ENCODE measurements around the gene ZBTB20. TPM values are rescaled to one million over a fixed set of nuclear protein-coding genes. Genes with fewer than 3 reads are reported as not detected.

Gene ZBTB20
- polyA plus RNA-seq, 3 donors: 1.3 to 3.2 (median 2.0) TPM

- H3K9ac ChIP-seq (ENCODE audit: insufficient read depth, low read length, poor library complexity, severe bottlenecking): no peak overlapping the region
- Mint-ChIP-seq H3K36me3 (peaks cover 4 to 7% of the 10 kb centered on the region in 2 donors), H3K9me3 (peaks cover 0 to 2% (median 0%) of the 10 kb centered on the region in 7 donors), H3K27ac (no peak overlapping the region), H3K4me1 (no peaks in the 10 kb centered on the region), H3K4me3 (no peak overlapping the region), H3K27me3 (ENCODE audit: low read depth in 3 of 3) (no peaks in the 10 kb centered on the region)
- TF ChIP-seq, protein P1, sequence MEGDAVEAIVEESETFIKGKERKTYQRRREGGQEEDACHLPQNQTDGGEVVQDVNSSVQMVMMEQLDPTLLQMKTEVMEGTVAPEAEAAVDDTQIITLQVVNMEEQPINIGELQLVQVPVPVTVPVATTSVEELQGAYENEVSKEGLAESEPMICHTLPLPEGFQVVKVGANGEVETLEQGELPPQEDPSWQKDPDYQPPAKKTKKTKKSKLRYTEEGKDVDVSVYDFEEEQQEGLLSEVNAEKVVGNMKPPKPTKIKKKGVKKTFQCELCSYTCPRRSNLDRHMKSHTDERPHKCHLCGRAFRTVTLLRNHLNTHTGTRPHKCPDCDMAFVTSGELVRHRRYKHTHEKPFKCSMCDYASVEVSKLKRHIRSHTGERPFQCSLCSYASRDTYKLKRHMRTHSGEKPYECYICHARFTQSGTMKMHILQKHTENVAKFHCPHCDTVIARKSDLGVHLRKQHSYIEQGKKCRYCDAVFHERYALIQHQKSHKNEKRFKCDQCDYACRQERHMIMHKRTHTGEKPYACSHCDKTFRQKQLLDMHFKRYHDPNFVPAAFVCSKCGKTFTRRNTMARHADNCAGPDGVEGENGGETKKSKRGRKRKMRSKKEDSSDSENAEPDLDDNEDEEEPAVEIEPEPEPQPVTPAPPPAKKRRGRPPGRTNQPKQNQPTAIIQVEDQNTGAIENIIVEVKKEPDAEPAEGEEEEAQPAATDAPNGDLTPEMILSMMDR (IDR thresholded peaks at IDR 0.05): no peak
- no peak overlapping the region for H3K4me2 ChIP-seq (replicated peaks; ENCODE audit: extremely low read depth, low read length, poor library complexity, severe bottlenecking)
- no peaks in the 10 kb centered on the region for H3K9me3 ChIP-seq (replicated peaks in 1 of 2; ENCODE audit: control insufficient read depth in 1 of 2, insufficient read depth in 1 of 2, low read length in 2 of 2)
- no peaks in the 10 kb centered on the region for H3K27me3 ChIP-seq (ENCODE audit: control insufficient read depth in 2 of 2, insufficient read depth in 2 of 2, low read length in 2 of 2)
- DNase-seq: no peak
- H3K4me1 ChIP-seq (ENCODE audit: control insufficient read depth in 1 of 2, insufficient read depth in 2 of 2, low read length in 2 of 2): no peaks in the 10 kb centered on the region
- no peaks in the 10 kb centered on the region for H3K79me2 ChIP-seq (ENCODE audit: insufficient read depth, low read length)
- no peak overlapping the region for H3K27ac ChIP-seq (ENCODE audit: low read depth in 1 of 2, low read length in 2 of 2)
- no peaks in the 10 kb centered on the region for H3K36me3 ChIP-seq (replicated peaks in 1 of 2; ENCODE audit: control insufficient read depth in 1 of 2, insufficient read depth in 2 of 2, low read length in 2 of 2)
- no peak overlapping the region for H3K4me3 ChIP-seq (replicated peaks in 1 of 3; ENCODE audit: low read depth in 2 of 3, low read length in 3 of 3)
- intact Hi-C loops (cut with micrococcal nuclease): no loop called here
- WGBS (ENCODE audit: insufficient coverage): 100% methylated on average over 1 of the region's 4 CpGs
- H4K20me1 ChIP-seq (ENCODE audit: insufficient read depth, low read length): no peaks in the 10 kb centered on the region
- H2AFZ ChIP-seq (ENCODE audit: insufficient read depth, low read depth, low read length, poor library complexity, severe bottlenecking): no peak overlapping the region
Observed at GRCh38 chr3:114333180-114333922, 813.7 kb downstream of the ZBTB20 start.

DNA sequence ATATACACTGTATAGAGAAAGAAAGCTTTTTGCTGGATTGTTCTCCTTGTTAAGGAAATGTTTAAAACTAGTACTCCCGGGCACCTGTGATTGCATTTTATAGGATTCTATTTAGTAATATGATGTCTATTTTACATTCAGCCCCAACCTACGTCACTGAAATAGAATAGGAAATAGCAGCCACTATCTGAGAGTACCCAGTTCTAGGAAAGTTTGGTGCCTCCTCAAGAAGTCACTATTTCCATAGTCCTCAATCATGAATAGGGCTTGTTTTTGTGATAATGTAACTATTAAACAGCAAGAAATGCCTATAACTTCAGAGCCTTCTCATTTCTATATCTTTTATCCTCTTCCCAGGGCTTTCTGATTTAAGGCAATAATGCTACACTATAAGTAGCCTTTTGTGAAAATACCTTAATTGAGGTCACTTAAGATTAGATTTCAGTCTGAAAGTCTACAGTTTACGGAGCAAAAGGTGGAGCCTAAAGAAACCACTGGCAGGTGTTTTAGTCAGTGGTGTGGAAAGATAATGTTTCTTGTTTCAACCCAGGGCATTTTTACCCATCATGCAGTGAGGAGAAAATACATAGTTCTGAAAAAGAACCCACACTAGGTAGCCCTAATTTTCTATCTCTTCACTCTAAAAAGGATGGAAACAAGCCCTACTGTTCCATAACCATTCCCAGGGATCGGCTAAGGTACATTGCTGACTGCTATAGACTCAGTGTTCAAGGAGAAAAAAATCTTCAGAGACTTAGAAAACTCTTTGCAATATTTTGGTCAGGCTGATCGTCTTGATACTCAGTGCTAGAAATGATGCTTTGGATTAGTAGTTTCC, 814.5 kb downstream of the ZBTB20 start:
- TF ChIP-seq, protein P1 (IDR thresholded peaks at IDR 0.05): no peak
- Histone ChIP-seq H3K4me3 (replicated peaks in 1 of 3; ENCODE audit: low read depth in 2 of 3, low read length in 3 of 3) (no peak overlapping the region), H3K79me2 (ENCODE audit: insufficient read depth, low read length) (no peaks in the 10 kb centered on the region), H3K4me2 (replicated peaks; ENCODE audit: extremely low read depth, low read length, poor library complexity, severe bottlenecking) (no peak overlapping the region), H4K20me1 (ENCODE audit: insufficient read depth, low read length) (no peaks in the 10 kb centered on the region), H3K4me1 (ENCODE audit: control insufficient read depth in 1 of 2, insufficient read depth in 2 of 2, low read length in 2 of 2) (no peaks in the 10 kb centered on the region), H3K9ac (ENCODE audit: insufficient read depth, low read length, poor library complexity, severe bottlenecking) (no peak overlapping the region), H3K27me3 (ENCODE audit: control insufficient read depth in 2 of 2, insufficient read depth in 2 of 2, low read length in 2 of 2) (no peaks in the 10 kb centered on the region), H3K9me3 (replicated peaks in 1 of 2; ENCODE audit: control insufficient read depth in 1 of 2, insufficient read depth in 1 of 2, low read length in 2 of 2) (no peaks in the 10 kb centered on the region), H3K27ac (ENCODE audit: low read depth in 1 of 2, low read length in 2 of 2) (no peak overlapping the region), H2AFZ (ENCODE audit: insufficient read depth, low read depth, low read length, poor library complexity, severe bottlenecking) (no peak overlapping the region), H3K36me3 (replicated peaks in 1 of 2; ENCODE audit: control insufficient read depth in 1 of 2, insufficient read depth in 2 of 2, low read length in 2 of 2) (no peaks in the 10 kb centered on the region)
- H3K27ac Mint-ChIP-seq: no peak overlapping the region
- no peaks in the 10 kb centered on the region for H3K4me1 Mint-ChIP-seq
- intact Hi-C loops (cut with micrococcal nuclease): no loop called here
- peaks cover 0 to 2% (median 0%) of the 10 kb centered on the region in 7 donors for H3K9me3 Mint-ChIP-seq
- no peaks in the 10 kb centered on the region for H3K27me3 Mint-ChIP-seq (ENCODE audit: low read depth in 3 of 3)
- WGBS (ENCODE audit: insufficient coverage): no CpG with 5 or more reads among the region's 5 CpGs
- H3K36me3 Mint-ChIP-seq: peaks cover 0 to 3% of the 10 kb centered on the region in 2 donors
- no peak overlapping the region for H3K4me3 Mint-ChIP-seq
- no peak for DNase-seq

Data from CD14-positive monocyte (primary cell).